ENCODE results near the gene OR5D13.

Gene OR5D13, protein sequence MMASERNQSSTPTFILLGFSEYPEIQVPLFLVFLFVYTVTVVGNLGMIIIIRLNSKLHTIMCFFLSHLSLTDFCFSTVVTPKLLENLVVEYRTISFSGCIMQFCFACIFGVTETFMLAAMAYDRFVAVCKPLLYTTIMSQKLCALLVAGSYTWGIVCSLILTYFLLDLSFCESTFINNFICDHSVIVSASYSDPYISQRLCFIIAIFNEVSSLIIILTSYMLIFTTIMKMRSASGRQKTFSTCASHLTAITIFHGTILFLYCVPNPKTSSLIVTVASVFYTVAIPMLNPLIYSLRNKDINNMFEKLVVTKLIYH

DNA sequence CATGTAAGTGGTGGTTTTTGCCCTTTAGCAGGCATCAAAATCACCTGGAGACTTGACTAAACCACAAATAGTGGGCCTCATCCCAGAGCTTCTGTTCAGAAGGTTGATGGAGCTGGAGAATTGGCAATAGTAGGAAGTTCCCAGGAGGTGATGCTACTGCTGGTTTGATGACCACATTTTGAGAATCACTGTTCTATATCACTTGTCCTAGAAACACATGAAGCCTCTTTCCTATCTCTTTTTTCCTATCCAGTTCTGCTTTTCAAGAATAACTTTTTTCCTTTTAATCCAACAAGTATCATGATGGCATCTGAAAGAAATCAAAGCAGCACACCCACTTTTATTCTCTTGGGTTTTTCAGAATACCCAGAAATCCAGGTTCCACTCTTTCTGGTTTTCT lies at the start of gene OR5D13:
Gene OR5D13 (plus strand): TSS at position 301 of the 400 bp plus-strand sequence. CDS start 0 bp downstream, at position 301.
- no peak for DNase-seq

DNA sequence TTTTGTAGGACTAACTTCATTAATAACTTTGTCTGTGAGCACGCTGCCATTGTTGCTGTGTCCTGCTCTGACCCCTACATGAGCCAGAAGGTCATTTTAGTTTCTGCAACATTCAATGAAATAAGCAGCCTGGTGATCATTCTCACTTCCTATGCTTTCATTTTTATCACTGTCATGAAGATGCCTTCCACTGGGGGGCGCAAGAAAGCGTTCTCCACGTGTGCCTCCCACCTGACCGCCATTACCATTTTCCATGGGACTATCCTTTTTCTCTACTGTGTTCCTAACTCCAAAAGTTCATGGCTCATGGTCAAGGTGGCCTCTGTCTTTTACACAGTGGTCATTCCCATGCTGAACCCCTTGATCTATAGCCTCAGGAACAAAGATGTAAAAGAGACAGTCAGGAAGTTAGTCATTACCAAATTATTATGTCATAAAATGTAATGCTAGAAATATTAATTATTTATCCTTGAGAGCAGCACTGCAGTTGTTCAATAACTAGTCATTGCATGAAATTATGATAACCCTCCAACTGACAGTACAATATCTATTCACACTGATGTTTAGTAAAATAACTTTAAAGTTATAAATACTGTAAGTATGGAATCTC lies 46.4 kb upstream of the OR5D13 start:
- DNase-seq = no peak

DNA sequence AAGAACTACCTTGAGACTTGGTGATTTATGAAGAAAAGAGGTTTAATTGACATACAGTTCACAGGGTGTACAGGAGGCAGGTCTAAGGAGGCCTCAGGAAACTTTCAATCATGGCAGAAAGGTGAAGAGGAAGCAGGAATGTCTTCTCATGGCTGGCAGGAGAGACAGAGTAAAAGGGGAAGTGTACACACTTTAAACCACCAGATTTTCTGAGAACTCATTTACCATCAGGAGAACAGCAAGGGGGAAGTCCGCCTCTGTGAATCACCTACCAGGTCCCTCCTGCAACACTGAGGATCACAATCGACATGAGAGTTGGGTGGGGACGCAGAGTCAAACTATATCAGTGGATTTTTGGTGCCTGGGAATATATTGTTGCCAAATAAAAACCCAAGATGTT lies 40.3 kb upstream of the OR5D13 start:
- DNase-seq = no peak

DNA sequence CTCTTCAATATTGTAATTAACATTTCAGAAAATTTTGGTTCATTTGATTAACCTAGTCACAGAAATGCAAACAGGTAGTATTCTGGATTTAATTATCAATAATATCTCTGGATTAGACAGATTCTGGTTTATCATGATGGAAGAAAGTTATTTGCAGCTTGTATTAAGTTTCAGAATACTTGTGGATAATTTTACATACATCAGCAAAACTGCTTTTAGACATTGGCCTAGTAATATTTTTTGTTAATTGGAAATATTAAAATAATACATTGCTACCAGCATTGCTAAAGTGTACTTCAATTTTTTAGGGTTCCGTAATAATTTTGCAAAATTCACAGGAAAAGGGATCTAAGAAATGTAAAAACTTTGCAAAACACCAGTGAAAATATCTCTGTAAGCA lies 18.4 kb downstream of the OR5D13 start:
- DNase-seq = no peak

DNA sequence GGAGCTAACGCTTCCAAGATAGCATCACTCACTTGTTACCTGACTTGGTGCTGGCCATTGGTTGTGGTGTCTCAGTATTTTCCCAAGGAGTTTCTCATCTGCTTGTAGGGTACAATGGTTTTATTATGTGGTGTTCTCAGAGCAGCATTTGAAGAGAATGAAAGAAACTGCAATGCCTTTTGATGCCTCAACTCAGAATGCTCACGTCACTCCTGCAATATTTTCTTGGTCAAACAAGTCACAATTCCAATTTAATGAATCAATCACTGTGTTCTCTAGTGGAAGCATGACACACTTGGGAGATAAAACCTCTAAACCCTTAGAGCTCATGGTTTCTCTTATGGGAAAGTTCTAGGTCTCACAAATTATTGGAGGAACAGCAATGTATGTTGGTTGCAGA lies 20.1 kb downstream of the OR5D13 start:
- DNase-seq = no peak

- no peak for DNase-seq
These were observed 22.0 kb downstream of the OR5D13 start, which contains the start of gene OR5D14 for GRCh38 chr11:55795256-55795655. OR5D14 (plus strand) TSS chr11:55795556; CDS start chr11:55795556, 0 bp downstream.

- no peak for DNase-seq
These were observed 33.0 kb downstream of the OR5D13 start for GRCh38 chr11:55806248-55806647.

DNA sequence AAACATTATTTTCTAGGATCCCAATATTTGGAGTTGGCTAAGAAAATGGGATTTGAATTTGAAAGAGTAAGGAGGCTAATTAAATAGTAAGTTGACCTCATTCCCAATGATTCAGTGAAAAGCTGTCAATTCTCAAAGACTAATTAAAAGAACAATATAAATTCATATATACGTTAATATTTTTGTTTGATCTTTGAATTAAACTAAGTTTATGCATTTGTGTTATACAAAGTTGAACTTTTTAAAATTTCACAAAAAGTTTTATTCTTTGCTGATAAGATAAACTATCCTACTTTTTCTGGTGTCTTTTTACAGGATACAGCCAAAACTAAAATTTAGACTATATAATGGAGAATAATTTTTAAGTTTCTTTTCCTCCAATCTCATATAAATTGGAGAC lies 37.8 kb downstream of the OR5D13 start, which contains the start of gene OR5L1:
Gene OR5L1 (plus strand): TSS at position 301 of the 400 bp plus-strand sequence. CDS start 100 bp downstream, outside the sequence.
- no peak for DNase-seq

DNA sequence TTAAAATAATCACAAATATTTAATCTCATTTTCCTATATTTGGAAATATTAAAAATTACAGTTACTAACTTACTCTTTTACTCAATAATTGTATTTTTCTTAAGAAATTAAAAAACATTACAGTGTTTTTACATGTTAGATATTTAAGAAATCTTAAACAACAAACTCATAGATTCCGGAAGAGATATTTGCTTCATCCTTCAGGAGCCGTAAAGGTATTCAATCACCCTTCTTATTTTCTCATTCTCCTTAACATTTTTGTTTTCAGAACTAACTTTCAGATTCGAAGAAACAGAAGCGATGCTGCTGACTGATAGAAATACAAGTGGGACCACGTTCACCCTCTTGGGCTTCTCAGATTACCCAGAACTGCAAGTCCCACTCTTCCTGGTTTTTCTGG lies 46.1 kb downstream of the OR5D13 start, which contains the start of gene OR5D18:
Gene OR5D18 (plus strand): TSS at position 301 of the 400 bp plus-strand sequence. CDS start 0 bp downstream, at position 301.
- DNase-seq = no peak

Data from NCI-H1048 (cell line).